AG20443 (cell line): ENCODE data around the gene VAMP1.
"Not testable (repeated sequence)": the region's sequence is repeated elsewhere in the genome, so short reads cannot be mapped to it uniquely, and the experiment has no call there.

Experiments
- DNase-seq: peaks from one replicate; pipeline ENCODE4 v3.0.0; 2012; ENCODE audit warnings: low spot score, mixed read lengths

Gene VAMP1

GRCh38 chr12:6470375-6471163 is at the start of gene VAMP1:
TSS of gene VAMP1 (minus strand) at chr12:6470677. CDS start at chr12:6470531, 146 bp downstream.
- peak; percentile 96 for DNase-seq

DNA sequence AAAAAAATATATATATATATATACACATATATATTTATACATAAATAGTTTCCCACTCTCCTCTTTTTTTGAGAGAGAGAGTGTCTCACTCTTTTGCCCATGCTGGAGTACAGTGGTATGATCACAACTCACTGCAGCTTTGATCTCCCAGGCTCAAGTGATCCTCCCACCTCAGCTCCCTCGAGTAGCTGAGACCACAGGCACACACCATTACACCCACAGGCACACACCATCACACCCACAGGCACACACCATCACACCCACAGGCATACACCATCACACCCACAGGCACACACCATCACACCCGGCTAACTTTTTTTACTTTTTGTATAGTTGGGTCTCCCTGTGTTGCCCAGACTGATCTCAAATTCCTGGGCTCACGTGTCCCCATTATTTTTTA is 49.7 kb upstream of the VAMP1 start:
- no peak for DNase-seq

- no peak for DNase-seq
These were observed 37.6 kb upstream of the VAMP1 start for GRCh38 chr12:6508087-6508486.

- no peak for DNase-seq
These were observed 36.9 kb upstream of the VAMP1 start for GRCh38 chr12:6507102-6507998.

- DNase-seq: no peak
These were observed 30.0 kb upstream of the VAMP1 start for GRCh38 chr12:6500466-6500865.

DNA sequence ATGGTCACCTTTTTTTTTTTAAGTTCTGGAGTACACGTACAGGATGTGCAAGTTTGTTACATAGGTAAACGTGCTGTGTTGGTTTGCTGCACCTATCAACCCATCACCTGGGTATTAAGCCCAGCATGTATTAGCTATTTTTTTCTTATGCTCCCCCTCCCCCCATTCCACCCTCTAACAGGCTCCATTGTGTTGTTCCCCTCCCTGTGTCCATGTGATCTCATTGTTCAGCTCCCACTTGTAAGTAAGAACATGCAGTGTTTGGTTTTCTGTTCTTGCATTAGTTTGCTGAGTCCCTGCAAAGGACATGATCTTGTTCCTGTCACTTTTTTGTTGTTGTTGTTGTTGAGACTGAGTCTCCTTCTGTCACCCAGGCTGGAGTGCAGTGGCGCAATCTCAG is 26.8 kb upstream of the VAMP1 start:
- not testable (repeated sequence) for DNase-seq

GRCh38 chr12:6494968-6495367 is 24.5 kb upstream of the VAMP1 start:
- no peak for DNase-seq

- no peak for DNase-seq
These were observed 23.8 kb upstream of the VAMP1 start for GRCh38 chr12:6494258-6494743.

GRCh38 chr12:6493497-6494257 is 23.2 kb upstream of the VAMP1 start, which contains the start of gene NCAPD2:
TSS of gene NCAPD2 (plus strand) at chr12:6494102. CDS start at chr12:6495099, 997 bp downstream.
- DNase-seq: peak; percentile 98

DNA sequence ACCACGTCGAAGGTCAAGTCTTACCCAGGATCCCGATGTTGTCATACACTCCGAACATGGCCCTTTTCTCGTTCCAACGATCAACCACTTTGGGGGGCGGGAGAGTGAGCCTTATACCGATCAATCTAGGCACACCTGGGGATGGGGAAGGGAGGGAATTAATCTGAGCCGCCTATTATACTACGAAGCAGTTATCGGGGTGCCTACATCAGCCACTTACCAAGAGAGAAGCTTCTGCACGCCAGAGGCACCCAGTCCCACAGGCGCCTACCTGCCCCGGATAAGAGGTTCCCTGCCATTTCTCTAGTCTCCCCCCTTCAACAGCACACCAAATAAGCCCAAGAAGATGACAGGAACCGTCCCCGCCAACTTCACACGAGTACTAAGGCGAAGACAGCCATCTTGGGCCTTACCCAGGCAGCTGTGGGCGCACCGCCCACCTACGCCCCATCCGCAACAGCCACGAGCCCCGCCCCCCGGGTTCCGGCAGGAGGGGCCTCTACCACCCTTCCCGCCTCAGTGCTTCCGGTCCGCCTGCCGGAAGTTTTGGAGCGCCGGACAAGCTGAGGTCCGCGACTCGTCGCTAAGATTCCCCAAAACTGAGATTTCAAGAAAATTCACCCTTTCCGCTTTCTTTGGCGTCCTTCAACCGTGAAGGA is 22.5 kb upstream of the VAMP1 start, which contains the start of gene MRPL51:
Gene MRPL51 (minus strand): TSS at position 425 of the 659 bp plus-strand sequence. CDS start 126 bp downstream, at position 299.
- DNase-seq: peak; percentile 98

DNA sequence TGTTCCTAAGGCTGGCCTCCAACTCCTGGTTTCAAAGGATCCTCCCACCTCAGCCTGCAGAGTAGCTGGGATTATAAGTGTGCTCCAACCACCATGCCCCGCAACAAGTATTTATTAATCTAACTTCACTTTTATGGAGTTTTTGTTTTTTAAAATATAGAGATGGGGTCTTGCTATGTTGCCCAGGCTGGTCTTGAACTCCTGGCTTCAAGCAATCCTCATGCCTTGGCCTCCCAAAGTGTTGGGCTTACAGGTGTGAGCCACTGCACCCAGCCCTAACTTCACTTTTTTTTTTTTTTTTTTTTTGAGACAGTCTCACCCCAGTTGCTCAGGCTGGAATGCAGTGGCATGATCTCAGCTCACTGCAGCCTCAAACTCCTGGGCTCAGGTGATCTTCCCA is 20.2 kb upstream of the VAMP1 start:
- DNase-seq: not testable (repeated sequence)

- no peak for DNase-seq
These were observed 19.0 kb upstream of the VAMP1 start for GRCh38 chr12:6489449-6489848.

- no peak for DNase-seq
These were observed 17.8 kb upstream of the VAMP1 start for GRCh38 chr12:6488240-6488639.

DNA sequence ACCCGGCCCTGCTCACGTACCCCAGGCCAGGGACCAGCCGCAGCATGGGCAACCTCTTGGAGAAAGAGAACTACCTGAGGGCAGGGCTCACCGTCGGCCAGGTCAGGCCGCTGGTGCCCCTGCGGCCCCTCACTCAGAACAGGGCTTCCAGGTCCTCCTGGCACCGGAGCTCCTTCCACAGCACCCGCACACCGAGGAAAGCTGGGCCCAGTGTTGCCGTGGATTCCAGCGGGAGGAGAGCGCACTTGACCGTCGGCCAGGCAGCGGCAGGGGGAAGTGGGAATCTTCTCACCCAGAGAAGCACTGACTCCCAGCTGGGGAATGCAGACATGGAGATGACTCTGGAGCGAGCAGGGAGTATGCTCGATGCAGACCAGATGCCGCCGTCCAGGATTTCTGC is 7.9 kb upstream of the VAMP1 start:
- peak; percentile 89 for DNase-seq

DNA sequence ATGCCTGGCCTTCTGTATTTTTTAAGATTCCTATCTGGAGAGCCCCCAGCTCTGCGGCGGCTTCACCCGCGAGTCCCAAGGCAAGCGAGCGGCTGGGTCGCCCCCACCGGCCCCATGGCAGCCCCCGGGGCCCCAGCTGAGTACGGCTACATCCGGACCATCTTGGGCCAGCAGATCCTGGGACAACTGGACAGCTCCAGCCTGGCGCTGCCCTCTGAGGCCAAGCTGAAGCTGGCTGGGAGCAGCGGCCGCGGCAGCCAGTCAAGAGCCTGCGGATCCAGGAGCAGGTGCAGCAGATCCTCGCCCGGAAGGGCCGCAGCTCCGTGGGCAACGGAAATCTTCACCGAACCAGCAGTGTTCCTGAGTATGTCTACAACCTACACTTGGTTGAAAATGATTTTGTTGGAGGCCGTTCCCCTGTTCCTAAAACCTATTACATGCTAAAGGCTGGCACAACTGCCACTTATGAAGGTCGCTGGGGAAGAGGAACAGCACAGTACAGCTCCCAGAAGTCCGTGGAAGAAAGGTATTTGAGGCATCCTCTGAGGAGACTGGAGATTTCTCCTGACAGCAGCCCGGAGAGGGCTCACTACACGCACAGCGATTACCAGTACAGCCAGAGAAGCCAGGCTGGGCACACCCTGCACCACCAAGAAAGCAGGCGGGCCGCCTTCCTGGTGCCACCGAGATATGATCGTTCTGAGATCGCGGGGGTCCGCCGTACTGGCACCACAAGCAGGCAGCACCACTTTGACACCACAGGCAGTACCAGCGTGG is 7.3 kb upstream of the VAMP1 start:
- not testable (repeated sequence) for DNase-seq

DNA sequence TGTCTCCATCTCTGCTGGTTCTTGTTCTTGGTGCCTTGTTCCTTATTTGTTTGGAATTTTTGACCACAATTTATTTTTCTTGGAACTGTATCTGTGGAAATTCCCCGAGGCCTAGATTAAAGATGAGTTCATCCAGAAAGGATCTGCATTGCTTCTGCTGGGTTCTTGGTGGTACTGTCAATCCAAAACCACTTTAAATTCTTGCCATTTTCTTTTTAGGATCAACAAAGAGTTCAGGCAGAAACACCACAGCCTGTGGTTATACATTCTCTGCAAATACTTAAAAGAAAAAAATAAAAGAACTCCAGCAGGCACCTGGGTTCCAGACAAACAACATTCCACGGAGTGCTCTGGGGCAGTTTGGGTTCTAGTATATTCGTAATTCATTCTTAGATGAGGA is 6.0 kb upstream of the VAMP1 start:
- peak; percentile 67 for DNase-seq

DNA sequence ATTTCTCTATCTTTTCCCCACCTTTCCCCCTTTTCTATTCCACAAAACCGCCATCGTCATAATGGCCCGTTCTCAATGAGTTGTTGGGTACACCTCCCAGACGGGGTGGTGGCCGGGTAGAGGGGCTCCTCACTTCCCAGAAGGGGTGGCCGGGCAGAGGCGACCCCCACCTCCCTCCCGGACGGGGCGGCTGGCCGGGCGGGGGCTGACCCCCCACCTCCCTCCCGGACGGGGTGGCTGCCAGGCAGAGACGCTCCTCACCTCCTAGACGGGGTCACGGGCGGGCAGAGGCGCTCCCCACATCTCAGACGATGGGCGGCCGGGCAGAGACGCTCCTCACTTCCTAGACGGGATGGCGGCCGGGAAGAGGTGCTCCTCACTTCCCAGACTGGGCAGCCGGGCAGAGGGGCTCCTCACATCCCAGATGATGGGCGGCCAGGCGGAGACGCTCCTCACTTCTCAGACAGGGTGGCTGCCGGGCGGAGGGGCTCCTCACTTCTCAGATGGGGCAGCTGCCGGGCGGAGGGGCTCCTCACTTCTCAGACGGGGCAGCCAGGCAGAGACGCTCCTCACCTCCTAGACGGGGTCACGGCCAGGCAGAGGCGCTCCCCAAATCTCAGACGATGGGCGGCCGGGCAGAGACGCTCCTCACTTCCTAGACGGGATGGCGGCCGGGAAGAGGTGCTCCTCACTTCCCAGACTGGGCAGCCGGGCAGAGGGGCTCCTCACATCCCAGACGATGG is 4.9 kb upstream of the VAMP1 start:
- DNase-seq: not testable (repeated sequence)

GRCh38 chr12:6472491-6472890 is 2.0 kb upstream of the VAMP1 start:
- DNase-seq: no peak

DNA sequence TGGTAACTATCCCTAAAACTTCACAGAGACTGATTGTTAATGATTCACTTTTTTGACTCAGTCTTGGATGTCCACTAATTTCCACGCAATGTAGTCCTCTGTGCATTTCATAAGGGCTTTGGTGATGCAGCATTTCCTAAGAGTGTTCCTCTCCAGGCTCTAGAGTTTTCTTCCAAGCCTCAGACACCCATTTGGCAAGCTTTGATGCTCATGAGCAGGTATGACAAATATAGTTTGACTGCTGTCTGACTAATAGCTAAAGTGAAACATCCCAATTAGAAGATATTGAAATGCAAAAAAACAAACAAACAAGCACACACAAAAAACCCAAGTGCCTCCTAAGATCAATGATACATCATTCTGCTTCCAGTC is 1.5 kb upstream of the VAMP1 start:
- peak; percentile 47 for DNase-seq
